NCI-H748 treated with DMSO at 0.1 percent for 48 hours (cell line): Measurements from ENCODE around the gene IQCF2.
"Not testable (repeated sequence)": the region's sequence is repeated elsewhere in the genome, so short reads cannot be mapped to it uniquely, and the experiment has no call there.

Experiments used
- DNase-seq: peaks from one replicate; lab custom pipeline; 2025; lab: John Stamatoyannopoulos, UW

Gene IQCF2

GRCh38 chr3:51860703-51861665 lies at the start of gene IQCF2:
TSS of gene IQCF2 (plus strand) at chr3:51861615. CDS start at chr3:51861667, 52 bp downstream.
- DNase-seq = no peak

GRCh38 chr3:51813539-51813938 lies 47.9 kb upstream of the IQCF2 start:
- no peak for DNase-seq

GRCh38 chr3:51814034-51814433 lies 47.4 kb upstream of the IQCF2 start:
- DNase-seq = no peak

- no peak for DNase-seq
Observed at GRCh38 chr3:51815614-51816013, 45.8 kb upstream of the IQCF2 start.

GRCh38 chr3:51816723-51817122 lies 44.7 kb upstream of the IQCF2 start:
- no peak for DNase-seq

GRCh38 chr3:51817375-51817774 lies 44.0 kb upstream of the IQCF2 start:
- DNase-seq = no peak

GRCh38 chr3:51819151-51819550 lies 42.3 kb upstream of the IQCF2 start:
- DNase-seq = no peak

GRCh38 chr3:51819709-51820406 lies 41.6 kb upstream of the IQCF2 start:
- DNase-seq = no peak

- no peak for DNase-seq
Observed at GRCh38 chr3:51828297-51828696, 33.1 kb upstream of the IQCF2 start.

GRCh38 chr3:51830345-51830744 lies 31.1 kb upstream of the IQCF2 start:
- no peak for DNase-seq

GRCh38 chr3:51830836-51831385 lies 30.5 kb upstream of the IQCF2 start:
- no peak for DNase-seq

GRCh38 chr3:51836606-51837005 lies 24.8 kb upstream of the IQCF2 start:
- no peak for DNase-seq

- DNase-seq = no peak
Observed at GRCh38 chr3:51845129-51845528, 16.3 kb upstream of the IQCF2 start.

GRCh38 chr3:51855411-51855810 lies 6.0 kb upstream of the IQCF2 start:
- DNase-seq = not testable (repeated sequence)

GRCh38 chr3:51862886-51863285 lies 1.5 kb downstream of the IQCF2 start:
- DNase-seq = no peak

- not testable (repeated sequence) for DNase-seq
Observed at GRCh38 chr3:51868896-51869295, 7.5 kb downstream of the IQCF2 start.

GRCh38 chr3:51869304-51869703 lies 7.9 kb downstream of the IQCF2 start:
- no peak for DNase-seq

GRCh38 chr3:51873253-51873766 lies 11.9 kb downstream of the IQCF2 start:
- DNase-seq = no peak

- DNase-seq = no peak
Observed at GRCh38 chr3:51873876-51874275, 12.5 kb downstream of the IQCF2 start.

GRCh38 chr3:51874411-51874810 lies 13.0 kb downstream of the IQCF2 start:
- DNase-seq = no peak

- DNase-seq = no peak
Observed at GRCh38 chr3:51874889-51875288, 13.5 kb downstream of the IQCF2 start.

- DNase-seq = no peak
Observed at GRCh38 chr3:51875501-51875900, 14.1 kb downstream of the IQCF2 start, which contains the start of gene IQCF5. TSS of gene IQCF5 (minus strand) at chr3:51875601. CDS start at chr3:51875531, 70 bp downstream.
